GM12892 (cell line): ENCODE data around the gene HYAL1.

Experiments
- POLR2A ChIP-seq: IDR thresholded peaks from 2 replicates; pipeline ENCODE4 v1.6.1; 2011; ENCODE audit warnings: low read depth, low read length, control low read depth
- POLR2AphosphoS5 ChIP-seq: IDR thresholded peaks from 2 replicates; pipeline ENCODE4 v1.6.1; 2011; ENCODE audit warnings: low read depth, low read length, control low read depth
- TAF1 ChIP-seq: IDR thresholded peaks from 2 replicates; pipeline ENCODE4 v1.6.1; 2011; ENCODE audit warnings: low read depth, mild to moderate bottlenecking, control low read depth, low read length, borderline replicate concordance

DNA sequence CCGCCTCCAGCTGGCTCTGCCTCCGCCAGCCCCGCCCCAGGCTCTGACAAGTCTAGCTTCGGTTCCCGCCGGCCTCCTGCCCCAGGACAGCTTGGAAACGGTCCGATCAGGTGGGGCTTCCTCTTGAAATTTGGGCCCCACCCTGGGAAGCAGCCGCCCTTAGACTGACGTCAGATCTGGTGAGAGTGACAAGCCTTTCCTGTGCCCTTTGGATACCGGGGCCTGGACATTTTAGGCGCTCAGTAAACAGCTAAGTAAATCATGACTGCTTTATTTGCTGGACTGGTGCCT is 3.8 kb downstream of the HYAL1 start:
- TF ChIP-seq POLR2AphosphoS5 (no peak), POLR2A (no peak), TAF1 (no peak)
